SK-N-SH treated with all-trans-retinoic acid at 6 μM for 48 hours (cell line): ENCODE results near the gene PCA3.

Source experiments
- ATAC-seq: fragments of 200-7000 bp; cut with Tn5 transposase; 3 replicates; pipeline ENCODE4 v1.9.1; 2020; ENCODE audit warnings: mild to moderate bottlenecking, moderate library complexity
- ARNTL ChIP-seq: fragments of 450-650 bp; formaldehyde crosslinking; IDR thresholded peaks from 2 replicates; pipeline ENCODE4 v1.5.0; 2020; ENCODE audit warnings: low read depth, mild to moderate bottlenecking, moderate library complexity, borderline replicate concordance
- BACH2 ChIP-seq: fragments of 250-450 bp; sonication (Bioruptor Pico); IDR thresholded peaks from 2 replicates; pipeline ENCODE4 v1.9.0; 2021; ENCODE audit warnings: mild to moderate bottlenecking, borderline replicate concordance
- CREB5 ChIP-seq: fragments of 250-450 bp; sonication (Bioruptor Pico); IDR thresholded peaks from 2 replicates; pipeline ENCODE4 v1.5.1; 2020; ENCODE audit warnings: low read depth, mild to moderate bottlenecking, moderate library complexity
- CSDC2 ChIP-seq: fragments of 250-450 bp; sonication (Bioruptor Pico); IDR thresholded peaks from 2 replicates; pipeline ENCODE4 v1.5.0; 2020; ENCODE audit warnings: mild to moderate bottlenecking, moderate library complexity
- CSRNP3 ChIP-seq: fragments of 250-450 bp; sonication (Bioruptor Pico); IDR thresholded peaks from 2 replicates; pipeline ENCODE4 v1.5.1; 2021; ENCODE audit warnings: mild to moderate bottlenecking, moderate library complexity
- ESRRG ChIP-seq: fragments of 250-450 bp; sonication (Bioruptor Pico); IDR thresholded peaks from 2 replicates; pipeline ENCODE4 v1.6.1; 2021; ENCODE audit warnings: mild to moderate bottlenecking
- GLIS3 ChIP-seq: fragments of 250-450 bp; sonication (Bioruptor Pico); IDR thresholded peaks from 2 replicates; pipeline ENCODE4 v1.5.0; 2020; ENCODE audit warnings: mild to moderate bottlenecking, moderate library complexity
- ISL1 ChIP-seq: fragments of 250-450 bp; sonication (Bioruptor Pico); IDR thresholded peaks from 2 replicates; pipeline ENCODE4 v2.1.2; 2022; ENCODE audit warnings: mild to moderate bottlenecking, moderate library complexity
- OSR1 ChIP-seq: fragments of 250-450 bp; sonication (Bioruptor Pico); IDR thresholded peaks from 2 replicates; pipeline ENCODE4 v1.8.0; 2022; ENCODE audit warnings: moderate library complexity, mild to moderate bottlenecking, inconsistent platforms
- PATZ1 ChIP-seq: fragments of 250-450 bp; sonication (Bioruptor Pico); IDR thresholded peaks from 2 replicates; pipeline ENCODE4 v1.8.0; 2020; ENCODE audit warnings: mild to moderate bottlenecking, moderate library complexity, borderline replicate concordance
- POU6F1 ChIP-seq: fragments of 250-450 bp; sonication (Bioruptor Pico); IDR thresholded peaks from 2 replicates; pipeline ENCODE4 v1.8.0; 2021; ENCODE audit warnings: low read depth, mild to moderate bottlenecking, moderate library complexity, borderline replicate concordance
- PPARA ChIP-seq: fragments of 250-450 bp; sonication (Bioruptor Pico); IDR thresholded peaks from 2 replicates; pipeline ENCODE4 v1.5.0; 2020; ENCODE audit warnings: mild to moderate bottlenecking, borderline replicate concordance
- RARB ChIP-seq: fragments of 250-450 bp; sonication (Bioruptor Pico); IDR thresholded peaks from 2 replicates; pipeline ENCODE4 v1.8.0; 2021; ENCODE audit warnings: mild to moderate bottlenecking, moderate library complexity
- SNAI2 ChIP-seq: fragments of 250-450 bp; sonication (Bioruptor Pico); IDR thresholded peaks from 2 replicates; pipeline ENCODE4 v1.5.0; 2020; ENCODE audit warnings: mild to moderate bottlenecking, moderate library complexity
- TCF4 ChIP-seq: fragments of 250-450 bp; sonication (Bioruptor Pico); IDR thresholded peaks from 2 replicates; pipeline ENCODE4 v1.8.0; 2021; ENCODE audit warnings: mild to moderate bottlenecking, moderate library complexity, borderline replicate concordance
- TOX ChIP-seq: fragments of 250-450 bp; sonication (Bioruptor Pico); IDR thresholded peaks from 2 replicates; pipeline ENCODE4 v1.8.0; 2021; ENCODE audit warnings: mild to moderate bottlenecking, moderate library complexity, borderline replicate concordance
- ZC3H10 ChIP-seq: fragments of 250-450 bp; sonication (Bioruptor Pico); IDR thresholded peaks from 2 replicates; pipeline ENCODE4 v1.5.1; 2021; ENCODE audit warnings: mild to moderate bottlenecking, moderate library complexity
- ZFP3 ChIP-seq: fragments of 250-450 bp; sonication (Bioruptor Pico); IDR thresholded peaks from 2 replicates; pipeline ENCODE4 v1.5.0; 2020; ENCODE audit warnings: mild to moderate bottlenecking, moderate library complexity
- ZFP30 ChIP-seq: fragments of 450-650 bp; formaldehyde crosslinking; IDR thresholded peaks from 2 replicates; pipeline ENCODE4 v1.5.0; 2022; ENCODE audit warnings: mild to moderate bottlenecking, moderate library complexity
- ZNF565 ChIP-seq: fragments of 450-650 bp; formaldehyde crosslinking; conservative IDR thresholded peaks from 2 replicates; pipeline ENCODE4 v1.5.0; 2020; ENCODE audit warnings: low read depth, mild to moderate bottlenecking, moderate library complexity
- ZNF70 ChIP-seq: fragments of 450-650 bp; formaldehyde crosslinking; IDR thresholded peaks from 2 replicates; pipeline ENCODE4 v1.5.0; 2020; ENCODE audit warnings: mild to moderate bottlenecking, moderate library complexity
- ZNF8 ChIP-seq: fragments of 450-650 bp; formaldehyde crosslinking; IDR thresholded peaks from 2 replicates; pipeline ENCODE4 v1.5.0; 2020; ENCODE audit warnings: mild to moderate bottlenecking, moderate library complexity

The PCA3 gene

GRCh38 chr9:76756941-76757673 is 7.1 kb upstream of the PCA3 start:
- ATAC-seq: no peak
- TF ChIP-seq ZFP30 (no peak), OSR1 (CRISPR knock-in tag) (no peak), ZNF70 (CRISPR knock-in tag) (no peak), TOX (CRISPR knock-in tag) (no peak), ARNTL (CRISPR knock-in tag) (no peak), PPARA (CRISPR knock-in tag) (no peak), POU6F1 (CRISPR knock-in tag) (no peak), ZC3H10 (no peak), GLIS3 (no peak), CSRNP3 (CRISPR knock-in tag) (no peak), ISL1 (no peak), SNAI2 (no peak), ZFP3 (CRISPR knock-in tag) (no peak)

- TF ChIP-seq SNAI2: no peak
- no peak for TF ChIP-seq ESRRG
- no peak for TF ChIP-seq PPARA (CRISPR knock-in tag)
- TF ChIP-seq ARNTL (CRISPR knock-in tag): no peak
- no peak for TF ChIP-seq ZNF8 (CRISPR knock-in tag)
- no peak for TF ChIP-seq CREB5 (CRISPR knock-in tag)
- TF ChIP-seq TCF4 (CRISPR knock-in tag): no peak
- TF ChIP-seq ZC3H10: no peak
- TF ChIP-seq PATZ1 (CRISPR knock-in tag): no peak
- TF ChIP-seq ZFP3 (CRISPR knock-in tag): no peak
- TF ChIP-seq RARB (CRISPR knock-in tag): no peak
- no peak for TF ChIP-seq BACH2 (CRISPR knock-in tag)
- TF ChIP-seq TOX (CRISPR knock-in tag): no peak
- no peak for TF ChIP-seq OSR1 (CRISPR knock-in tag)
- TF ChIP-seq POU6F1 (CRISPR knock-in tag): no peak
- TF ChIP-seq CSDC2: no peak
- no peak for TF ChIP-seq ZNF70 (CRISPR knock-in tag)
- ATAC-seq: no peak
These were observed 5.8 kb upstream of the PCA3 start for GRCh38 chr9:76758476-76758875.

- TF ChIP-seq CSRNP3 (CRISPR knock-in tag) (no peak), ARNTL (CRISPR knock-in tag) (no peak), POU6F1 (CRISPR knock-in tag) (no peak), PATZ1 (CRISPR knock-in tag) (no peak), RARB (CRISPR knock-in tag) (no peak), ZC3H10 (no peak), ZNF565 (CRISPR knock-in tag) (no peak)
- no peak for ATAC-seq
These were observed 4.5 kb upstream of the PCA3 start for GRCh38 chr9:76759732-76760131.
